Mucosa of gallbladder (tissue), 1 donor: ENCODE measurements around the gene ROBO2. TPM values are rescaled to one million over a fixed set of nuclear protein-coding genes. Genes with fewer than 3 reads are reported as not detected.
A peak's percentile ranks its signal among the peaks of the same experiment; 100 is the strongest.

ENCODE experiments used
- DNase-seq: peaks from one replicate; pipeline ENCODE4 v3.0.0-alpha.2; 2020; ENCODE audit warnings: low spot score
- total RNA-seq: library from RNA; stranded (reverse); gene quantifications from one replicate; pipeline ENCODE4 v1.2.1, GENCODE V29; 2021
- donor health status: DM: no; HTN: no; CAD: no.

ROBO2 gene
- total RNA-seq, 1 donor from 2014 or later = 2.8 TPM

DNA sequence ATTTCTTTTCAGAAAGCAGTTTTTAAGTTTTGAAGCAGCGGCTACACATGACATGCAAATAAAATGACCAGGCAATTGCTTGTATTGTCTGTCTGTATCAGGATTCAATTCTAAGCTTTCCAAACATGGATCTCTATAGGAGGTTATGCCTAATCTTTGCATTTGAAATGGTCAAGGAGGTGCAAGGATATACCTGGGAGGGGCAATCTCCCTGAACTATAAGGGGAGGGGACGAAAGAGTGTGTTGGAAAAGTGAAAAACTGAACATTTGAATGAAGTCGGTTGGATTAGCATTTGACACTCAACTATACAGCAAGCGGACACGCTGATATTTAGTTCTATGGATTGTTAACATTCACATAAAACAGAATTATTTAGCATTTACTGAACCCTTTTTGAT lies 11.7 kb downstream of the ROBO2 start:
- no peak for DNase-seq

DNA sequence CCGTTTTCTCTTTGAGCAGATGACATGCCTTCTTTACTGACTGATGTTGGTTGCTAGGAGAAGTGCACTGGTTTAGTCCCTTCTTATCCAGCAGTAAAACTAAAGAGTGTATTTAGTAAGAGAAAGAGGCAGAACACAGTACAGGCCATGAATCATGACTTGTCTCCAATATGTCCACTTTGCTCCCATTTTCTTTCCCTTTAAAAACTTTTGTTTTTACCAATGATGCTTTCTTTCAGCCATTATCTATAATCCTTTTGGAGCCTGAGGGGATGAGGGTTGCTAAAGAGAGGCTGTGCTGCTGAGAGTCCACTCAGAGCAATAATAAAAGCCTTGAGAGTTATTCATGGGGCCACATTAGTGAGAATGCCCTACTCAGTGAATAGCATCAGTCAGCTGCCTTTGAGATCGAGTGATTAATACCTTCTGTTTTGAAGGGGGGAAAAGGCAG lies 12.2 kb downstream of the ROBO2 start:
- no peak for DNase-seq

DNA sequence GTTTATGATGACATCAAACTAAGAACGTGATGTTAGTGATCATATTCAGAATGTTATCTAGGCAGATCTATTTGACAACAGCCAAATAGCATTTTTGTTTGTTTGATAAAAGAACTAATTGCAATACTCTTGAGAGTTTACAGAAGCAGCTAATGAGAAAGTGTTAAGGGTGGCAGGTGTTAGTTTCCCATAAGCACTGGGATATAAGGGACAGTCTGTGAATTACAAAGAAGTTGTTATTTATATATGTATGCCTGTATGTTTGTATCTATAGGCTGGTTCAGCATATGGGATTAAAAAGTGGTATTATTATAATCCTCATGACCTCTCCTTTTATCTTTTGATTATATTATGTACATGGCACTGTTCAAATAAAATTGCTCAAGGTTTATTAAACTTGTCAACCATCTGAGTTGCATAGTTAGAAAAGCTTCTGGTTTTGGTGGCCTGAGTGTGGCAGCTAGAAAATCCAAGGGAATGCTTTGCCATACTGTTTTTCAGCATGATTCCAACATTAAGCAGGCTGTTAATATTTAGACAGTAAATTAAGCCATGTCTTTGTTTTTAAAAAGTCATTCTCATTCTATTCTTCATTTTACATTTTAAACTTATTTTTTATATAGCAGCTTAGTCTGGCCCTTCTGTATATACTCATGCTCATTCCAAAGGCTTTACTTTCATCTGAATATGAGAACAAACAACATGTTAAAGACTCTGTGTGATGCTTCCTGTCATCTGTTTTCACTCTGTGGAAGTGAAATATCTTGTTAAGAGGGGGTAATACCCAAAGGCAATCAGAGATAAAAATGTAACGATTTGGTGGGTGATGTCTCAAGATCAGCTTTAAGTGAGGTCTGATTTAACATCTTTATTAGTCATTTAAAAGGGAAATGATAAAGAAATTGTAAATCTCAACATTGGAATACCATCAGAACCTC lies 13.1 kb downstream of the ROBO2 start:
- DNase-seq = no peak

DNA sequence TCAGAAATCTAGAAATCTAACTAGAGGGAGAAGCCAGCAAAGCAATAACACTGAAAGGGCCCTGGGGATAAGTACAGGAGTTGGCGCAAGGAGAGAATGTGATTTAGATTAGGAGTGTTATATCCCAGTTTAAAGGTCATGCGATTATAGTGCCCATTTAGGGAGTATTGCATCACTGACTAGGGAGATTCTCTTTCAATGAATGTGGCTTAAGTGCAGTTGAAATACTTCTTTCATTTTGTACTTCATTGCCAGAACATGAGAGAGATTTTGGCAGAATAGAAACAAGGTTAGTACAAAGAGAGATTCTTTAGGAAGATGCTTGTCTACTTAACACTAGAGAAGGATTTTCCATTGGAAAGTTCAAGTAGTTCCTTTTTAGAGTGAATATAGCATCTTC lies 13.9 kb downstream of the ROBO2 start:
- DNase-seq = no peak

DNA sequence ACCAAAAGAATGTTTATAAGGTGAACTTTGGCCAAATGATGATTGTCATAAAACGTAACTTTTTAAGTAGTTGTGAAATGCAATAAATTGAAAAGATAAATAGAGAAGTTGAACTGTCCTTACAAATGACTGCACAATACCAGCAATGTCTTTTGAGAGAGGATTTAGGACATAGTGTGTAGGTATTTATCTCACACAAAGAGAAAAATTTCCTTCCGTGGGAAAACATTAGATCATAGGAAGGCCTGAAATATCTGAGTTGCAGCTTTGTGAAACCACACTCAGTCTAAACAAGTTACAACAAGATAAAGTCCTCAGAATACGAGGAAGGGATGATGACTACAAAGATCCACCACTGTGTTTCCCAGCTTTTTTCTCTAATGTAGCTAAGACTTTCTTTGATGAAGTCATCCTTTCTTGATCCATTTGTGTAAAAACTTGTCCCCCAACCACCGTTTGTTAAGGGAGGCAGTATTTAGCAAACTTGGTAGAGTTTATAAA lies 16.0 kb downstream of the ROBO2 start:
- DNase-seq = no peak

DNA sequence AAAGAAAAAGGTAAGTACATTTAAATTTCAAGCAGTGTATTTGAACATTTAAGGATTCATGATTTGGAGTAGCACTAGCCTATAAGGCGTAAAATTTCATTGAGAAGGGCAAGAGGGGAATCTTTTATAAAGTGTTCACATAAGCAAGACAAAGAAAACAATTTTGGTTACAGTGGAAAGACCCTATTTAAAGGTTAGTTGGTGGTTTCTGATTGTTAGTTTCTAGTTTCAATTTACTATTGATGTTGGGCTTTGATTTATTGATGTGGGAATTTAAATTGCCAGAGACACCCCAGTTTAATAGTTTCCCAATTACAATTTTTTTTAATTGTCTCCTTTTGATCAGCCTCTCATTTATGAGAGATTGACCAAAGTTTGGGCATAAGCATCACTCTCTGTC lies 19.5 kb downstream of the ROBO2 start:
- DNase-seq = no peak

DNA sequence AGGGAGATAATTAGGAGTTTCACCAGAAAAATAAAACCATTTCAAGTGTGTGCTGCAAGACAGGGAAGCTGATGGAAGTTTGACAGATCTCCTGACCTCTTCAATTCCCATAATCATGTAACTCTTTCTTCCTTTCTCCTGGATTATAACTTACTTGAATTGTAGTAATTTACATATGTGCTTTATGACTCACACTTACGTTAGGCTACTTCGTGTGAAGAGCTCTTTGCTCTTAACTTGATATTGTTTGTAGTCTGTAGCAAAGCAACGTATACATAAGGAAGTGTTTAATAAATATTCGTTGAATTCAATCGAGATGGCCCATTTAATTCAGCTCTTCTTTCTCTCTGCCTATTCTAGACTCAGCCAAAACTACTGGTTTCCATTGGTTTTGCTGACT lies 23.5 kb downstream of the ROBO2 start:
- DNase-seq = no peak

DNA sequence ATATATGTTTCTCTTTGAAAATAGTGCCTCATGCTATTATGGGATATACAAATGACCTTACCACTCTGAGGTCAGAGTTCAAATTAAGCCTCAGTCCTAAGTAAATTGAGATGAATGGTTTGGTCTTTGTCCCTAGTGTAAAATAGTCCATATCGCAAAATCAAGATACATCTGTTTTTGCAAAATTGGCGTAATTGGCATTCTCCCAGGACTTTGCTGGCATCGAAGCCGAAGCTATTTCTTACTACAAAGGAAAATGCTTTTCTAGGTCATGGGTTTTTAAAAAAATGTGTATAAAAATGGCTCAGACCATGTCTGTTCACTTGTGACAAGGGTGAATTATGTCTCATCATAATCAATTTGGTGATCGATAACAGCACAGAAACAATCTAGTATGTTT lies 25.9 kb downstream of the ROBO2 start:
- no peak for DNase-seq

DNA sequence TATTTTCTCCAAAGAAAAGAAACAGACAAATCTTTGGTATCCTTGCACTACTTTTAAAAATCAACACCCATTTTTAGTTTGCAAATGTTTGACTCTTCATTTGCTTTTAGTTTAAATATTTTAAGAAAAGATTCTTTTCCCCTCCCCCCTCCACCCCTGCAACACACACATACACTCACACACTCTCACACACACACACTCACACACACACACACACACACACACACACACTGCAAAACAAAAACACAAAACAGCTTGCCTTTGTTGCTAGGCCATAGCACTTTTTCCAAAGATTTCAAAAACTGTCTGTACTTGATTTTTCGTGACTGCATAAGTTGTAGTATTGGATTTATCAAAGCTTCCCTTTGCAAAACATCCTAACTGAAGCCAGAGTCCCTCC lies 26.9 kb downstream of the ROBO2 start:
- DNase-seq = no peak

DNA sequence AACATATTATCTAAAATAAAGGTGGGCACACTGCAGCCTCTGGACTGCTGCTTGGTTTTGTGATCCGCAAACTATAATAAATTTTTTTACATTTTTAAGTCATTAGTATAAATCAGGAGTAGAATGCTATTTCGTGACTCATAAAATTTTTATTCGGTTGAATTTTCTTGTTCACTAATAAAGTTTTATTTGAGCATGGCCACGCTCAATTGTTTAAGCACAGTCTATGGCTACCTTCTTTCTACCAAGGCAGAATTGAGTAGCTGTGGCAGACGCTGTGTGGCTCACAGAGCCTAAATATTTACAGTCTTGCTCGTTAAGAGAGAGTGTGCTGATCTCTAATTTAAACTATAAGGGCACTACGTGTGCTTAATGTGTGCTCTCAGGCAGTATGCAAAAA lies 28.9 kb downstream of the ROBO2 start:
- DNase-seq = no peak

DNA sequence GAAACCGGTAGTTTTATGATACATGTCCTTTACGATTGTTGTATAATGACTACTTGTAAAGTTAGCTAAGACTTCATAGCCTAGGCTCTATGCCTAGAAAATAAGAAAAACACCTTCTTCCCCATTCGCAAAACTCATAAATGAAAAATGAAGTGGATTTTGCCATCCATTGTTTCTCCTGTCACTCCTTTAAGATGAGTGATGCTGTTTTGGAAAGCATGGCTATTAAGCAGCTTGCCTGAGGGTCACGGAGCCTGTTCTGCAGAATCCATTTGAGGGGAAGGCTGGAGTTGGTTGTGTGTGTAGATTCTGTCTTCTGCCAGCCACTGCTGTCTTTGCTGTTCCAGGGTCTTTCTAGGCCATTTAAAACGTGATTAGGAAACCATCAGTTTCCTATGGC lies 31.5 kb downstream of the ROBO2 start:
- no peak for DNase-seq

DNA sequence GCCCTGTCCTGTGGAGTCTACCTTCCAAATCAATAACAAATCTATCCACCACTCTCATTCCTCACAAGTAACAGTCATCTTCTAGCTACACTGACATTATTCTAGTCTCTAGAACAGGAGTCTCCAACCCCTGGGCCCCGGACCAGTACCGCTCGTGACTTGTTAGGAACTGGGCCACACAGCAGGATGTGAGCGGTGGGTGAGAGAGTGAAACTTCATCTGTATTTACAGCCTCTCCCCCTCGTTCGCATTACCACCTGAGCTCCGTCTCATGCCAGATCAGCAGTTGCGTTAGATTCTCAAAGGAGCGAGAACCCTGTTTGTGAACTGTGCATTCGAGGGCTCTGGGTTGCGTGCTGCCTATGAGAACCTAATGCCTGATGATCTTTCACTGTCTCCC lies 31.9 kb downstream of the ROBO2 start:
- DNase-seq = no peak

DNA sequence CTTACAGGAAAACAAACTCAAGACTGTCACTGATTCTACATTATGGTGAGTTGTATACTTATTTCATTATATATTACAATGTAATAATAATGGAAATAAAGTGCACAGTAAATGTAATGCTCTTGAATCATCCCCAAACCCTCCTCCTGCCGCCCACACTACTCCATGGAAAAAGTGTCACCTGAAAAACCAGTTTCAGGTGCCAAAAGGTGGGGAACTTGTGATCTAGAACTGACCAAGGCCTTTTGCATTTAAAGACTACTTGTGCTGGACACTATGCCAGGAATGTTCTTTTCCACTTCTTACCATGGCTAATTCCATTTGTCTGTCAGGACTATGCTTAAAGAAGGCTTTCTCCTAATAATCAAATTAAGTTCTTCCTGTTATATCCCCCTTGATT lies 32.3 kb downstream of the ROBO2 start:
- DNase-seq = no peak

DNA sequence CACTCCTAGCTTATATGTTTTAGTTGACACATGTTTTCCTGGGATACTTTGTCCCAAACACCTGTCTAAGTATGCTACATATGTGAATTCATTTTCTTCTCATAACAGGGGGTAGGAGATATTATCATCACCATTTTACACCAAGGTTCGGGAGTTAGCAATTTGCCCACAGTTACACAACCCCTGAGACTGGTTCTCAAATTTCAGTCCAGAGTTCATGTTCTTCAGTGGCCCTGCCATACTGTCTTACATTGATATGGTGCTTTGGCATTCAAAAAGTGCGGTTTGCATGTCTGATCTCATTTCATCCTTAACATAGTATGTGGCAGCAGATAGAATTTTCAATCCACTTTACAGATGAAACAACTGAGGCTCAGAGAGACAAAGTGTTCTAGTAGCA lies 38.4 kb downstream of the ROBO2 start:
- DNase-seq = no peak

DNA sequence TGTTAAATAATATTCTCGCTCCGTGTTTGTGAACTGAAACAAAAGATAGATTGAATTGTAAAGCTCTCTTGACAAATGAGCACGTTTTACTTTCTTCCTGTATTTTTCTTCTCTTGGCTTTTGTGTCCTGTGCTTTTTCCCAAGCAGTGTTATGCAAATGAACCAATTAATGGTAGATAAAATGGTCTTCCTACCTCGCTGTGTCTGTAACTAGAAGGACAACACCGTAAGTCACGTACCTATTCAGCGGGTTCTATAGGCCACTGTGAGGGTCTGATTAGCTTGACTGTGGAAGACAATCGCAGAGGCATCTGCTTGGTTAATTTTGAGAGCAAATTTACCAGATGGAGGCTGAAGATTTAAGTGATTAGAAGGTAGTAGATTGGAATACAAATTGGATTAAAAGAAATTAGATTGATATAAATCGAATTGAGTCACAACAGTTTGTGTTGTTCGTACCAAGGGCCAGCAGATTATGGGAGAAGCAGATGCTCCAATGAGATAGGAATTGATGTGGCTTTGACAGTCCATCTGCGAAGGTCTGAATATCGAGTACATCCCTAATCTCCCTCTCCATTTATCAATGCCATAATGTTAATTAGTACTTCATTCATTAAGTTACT lies 40.2 kb downstream of the ROBO2 start:
- DNase-seq = no peak

DNA sequence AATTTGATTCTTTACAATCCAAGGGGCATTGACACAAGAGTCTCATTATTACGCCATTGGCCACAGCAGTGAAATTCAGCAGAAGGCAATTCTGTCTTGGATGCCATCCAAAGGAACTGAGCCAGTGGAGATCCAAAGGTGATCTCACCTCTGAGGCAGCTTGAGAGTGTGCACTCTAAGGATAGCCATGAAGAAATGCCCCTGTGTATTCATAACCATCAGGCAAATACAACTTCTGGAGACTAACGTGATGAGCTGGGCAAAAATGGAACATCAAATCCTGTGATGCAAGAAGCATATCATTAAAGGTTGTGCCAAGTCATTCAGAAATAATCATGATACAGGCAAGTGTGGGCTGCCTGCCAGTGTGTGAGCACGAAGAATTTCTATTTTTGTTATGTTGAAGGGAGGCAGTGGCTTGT lies 41.4 kb downstream of the ROBO2 start:
- DNase-seq = peak; percentile 44

DNA sequence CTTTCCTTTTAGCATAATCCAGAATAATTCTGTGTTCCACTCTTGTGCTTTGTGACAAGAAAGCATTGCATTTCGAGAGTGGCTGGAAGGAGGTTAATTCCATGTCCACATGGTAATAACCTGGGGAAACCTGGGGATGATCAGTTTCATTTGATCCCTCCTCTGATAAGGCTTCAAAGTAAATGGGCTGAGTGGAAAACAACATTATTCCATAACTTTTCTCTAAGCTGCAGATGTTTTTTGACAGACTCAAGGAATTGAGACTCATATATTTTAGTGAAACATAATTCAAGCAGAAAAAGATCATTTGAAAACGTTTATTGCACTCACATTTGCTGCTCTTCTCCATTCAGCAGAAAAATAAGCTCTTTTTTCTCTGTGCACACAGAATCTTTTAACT lies 44.6 kb downstream of the ROBO2 start:
- no peak for DNase-seq

DNA sequence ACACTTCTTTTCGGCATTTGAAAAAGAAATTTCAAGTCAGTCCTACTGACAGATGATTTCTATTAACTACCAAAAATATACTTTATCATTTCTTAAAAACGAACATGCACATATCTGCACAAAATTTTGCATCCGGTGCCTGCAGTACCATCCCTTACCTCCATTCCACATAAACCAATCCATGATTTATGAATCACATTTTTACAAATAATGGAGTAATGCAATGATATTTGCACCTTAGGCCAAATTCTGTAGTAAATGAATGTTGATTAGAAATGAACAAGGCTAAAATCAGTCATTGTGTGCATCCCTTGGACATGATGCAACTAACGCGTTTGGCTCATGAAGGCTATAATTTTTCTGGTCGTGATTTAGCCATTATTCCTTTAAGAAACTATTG lies 46.5 kb downstream of the ROBO2 start:
- DNase-seq = no peak

DNA sequence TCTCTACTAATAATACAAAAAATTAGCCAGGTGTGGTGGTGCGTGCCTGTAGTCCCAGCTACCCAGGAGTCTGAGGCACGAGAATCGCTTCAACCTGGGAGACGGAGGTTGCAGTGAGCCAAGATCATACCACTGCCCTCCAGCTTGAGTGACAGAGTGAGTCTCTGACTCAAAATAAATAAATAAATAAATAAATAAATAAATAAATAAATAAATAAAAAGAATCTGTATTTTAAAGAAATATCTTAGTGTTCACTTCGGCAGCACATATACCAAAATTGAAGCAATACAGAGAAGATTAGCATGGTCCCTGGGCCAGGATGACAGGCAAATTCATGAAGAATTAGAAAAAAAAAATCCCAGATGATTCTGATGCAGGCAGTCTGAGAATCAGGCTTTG lies 51.9 kb downstream of the ROBO2 start:
- no peak for DNase-seq

DNA sequence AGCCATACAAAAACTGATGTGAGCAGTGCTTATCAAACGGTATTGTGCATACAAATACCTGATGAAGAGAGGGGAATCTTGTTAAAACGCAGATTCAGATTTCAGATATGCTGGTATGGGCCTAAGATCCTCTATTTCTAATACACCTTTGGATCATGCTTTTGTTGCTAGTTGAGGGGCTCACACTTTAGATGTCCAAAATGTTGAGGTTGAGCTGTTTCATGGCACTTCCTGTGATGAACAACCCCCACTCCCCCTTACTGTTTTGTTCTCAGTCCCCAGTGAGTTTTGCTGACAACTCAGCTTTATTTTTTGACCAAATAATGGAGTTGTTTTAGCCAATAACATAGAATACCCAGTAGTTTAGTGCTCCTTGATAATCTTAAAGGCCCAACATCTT lies 53.2 kb downstream of the ROBO2 start:
- no peak for DNase-seq

DNA sequence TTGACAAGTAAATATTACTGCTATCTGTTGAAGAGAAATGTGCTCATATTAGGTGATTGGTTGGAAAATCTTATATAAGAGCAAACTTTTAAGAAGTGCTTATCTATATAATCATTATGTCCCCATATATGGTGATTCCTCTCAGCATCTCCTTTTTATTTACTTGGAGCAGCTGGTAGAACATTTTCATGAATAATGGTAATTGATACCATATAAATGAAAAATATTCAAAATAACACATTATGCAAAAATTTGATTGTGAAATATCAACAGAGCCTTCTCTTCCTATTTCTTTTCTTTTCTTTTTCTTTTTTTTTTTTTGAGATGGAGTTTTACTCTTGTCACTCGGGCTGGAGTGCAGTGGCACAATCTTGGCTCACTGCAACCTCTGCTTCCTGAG lies 56.2 kb downstream of the ROBO2 start:
- no peak for DNase-seq

DNA sequence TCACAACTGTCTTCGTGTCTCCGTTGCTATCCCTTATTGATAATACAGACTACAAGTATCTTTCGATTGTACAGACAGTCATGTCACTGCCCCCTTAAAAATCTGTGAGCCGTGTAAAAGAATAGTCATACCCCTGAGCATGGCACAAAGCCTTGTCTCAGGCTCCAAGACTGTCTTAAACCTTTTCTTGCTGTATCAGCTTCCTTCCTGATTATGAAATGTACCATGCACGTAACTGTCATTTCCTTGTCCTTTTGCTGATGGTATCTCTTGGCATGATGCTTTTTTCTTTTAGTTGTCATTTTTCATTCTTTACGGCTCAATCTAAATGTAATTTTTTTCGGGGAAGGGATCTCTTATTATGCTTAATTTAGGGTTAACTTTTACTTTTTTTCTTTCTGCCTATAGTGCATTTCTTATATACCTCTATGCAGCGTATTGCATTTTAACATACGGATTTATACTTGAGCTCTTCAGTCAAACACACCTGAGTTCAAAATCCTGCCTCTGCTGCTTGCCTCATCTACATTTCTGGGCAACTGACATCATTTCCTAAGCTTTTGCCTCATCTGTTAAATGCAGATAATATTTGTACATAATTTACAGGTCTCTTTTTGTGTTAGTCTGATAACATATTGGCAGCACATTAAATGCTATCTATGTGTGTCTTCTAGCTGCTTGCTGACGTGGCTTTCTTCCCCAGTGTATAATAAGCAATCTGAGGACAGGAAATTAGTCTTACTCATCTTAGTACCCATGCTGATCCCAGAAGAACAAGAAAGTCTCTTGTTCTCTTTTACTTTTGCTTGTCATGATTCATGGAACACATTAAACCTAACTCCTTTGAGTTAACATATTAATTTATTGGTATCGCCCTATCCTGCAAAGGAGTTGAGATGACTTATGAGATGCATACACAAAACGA lies 57.3 kb downstream of the ROBO2 start:
- no peak for DNase-seq
